ENCODE measurements around the gene TMEM106A.
"Not testable (repeated sequence)": the region's sequence is repeated elsewhere in the genome, so short reads cannot be mapped to it uniquely, and the experiment has no call there.

The TMEM106A gene

GRCh38 chr17:43216369-43216761, 4.7 kb downstream of the TMEM106A start:
- no peak for DNase-seq

GRCh38 chr17:43216762-43217613, 5.3 kb downstream of the TMEM106A start:
- no peak for DNase-seq

GRCh38 chr17:43217614-43218087, 6.0 kb downstream of the TMEM106A start:
- DNase-seq, result no peak

- no peak for DNase-seq
Measured at GRCh38 chr17:43219001-43219400, 7.3 kb downstream of the TMEM106A start.

GRCh38 chr17:43219746-43220380, 8.2 kb downstream of the TMEM106A start:
- DNase-seq, result no peak

- DNase-seq, result no peak
Measured at GRCh38 chr17:43220511-43221125, 8.9 kb downstream of the TMEM106A start.

GRCh38 chr17:43224146-43224705, 12.6 kb downstream of the TMEM106A start:
- no peak for DNase-seq

- no peak for DNase-seq
Measured at GRCh38 chr17:43226393-43226792, 14.7 kb downstream of the TMEM106A start.

- not testable (repeated sequence) for DNase-seq
Measured at GRCh38 chr17:43228020-43228782, 16.5 kb downstream of the TMEM106A start, which contains the start of gene CCDC200. TSS of gene CCDC200 (minus strand) at chr17:43228623. CDS start at chr17:43228554, 69 bp downstream.

GRCh38 chr17:43231205-43232020, 19.7 kb downstream of the TMEM106A start:
- not testable (repeated sequence) for DNase-seq

GRCh38 chr17:43232021-43232699, 20.5 kb downstream of the TMEM106A start:
- not testable (repeated sequence) for DNase-seq

GRCh38 chr17:43233263-43233662, 21.6 kb downstream of the TMEM106A start:
- not testable (repeated sequence) for DNase-seq

- not testable (repeated sequence) for DNase-seq
Measured at GRCh38 chr17:43233877-43234276, 22.2 kb downstream of the TMEM106A start, which contains the start of gene RNU2-1. TSS of gene RNU2-1 (minus strand) at chr17:43233977.

GRCh38 chr17:43239597-43239996, 27.9 kb downstream of the TMEM106A start:
- not testable (repeated sequence) for DNase-seq

GRCh38 chr17:43240596-43241352, 29.1 kb downstream of the TMEM106A start:
- DNase-seq, result not testable (repeated sequence)

- DNase-seq, result not testable (repeated sequence)
Measured at GRCh38 chr17:43246456-43246855, 34.8 kb downstream of the TMEM106A start.

All from RPMI8226 (cell line).